A673 (cell line): ENCODE data around the gene METTL2A. TPM values are rescaled to one million over a fixed set of nuclear protein-coding genes. Genes with fewer than 3 reads are reported as not detected.
"Not testable (repeated sequence)": the region's sequence is repeated elsewhere in the genome, so short reads cannot be mapped to it uniquely, and the experiment has no call there.

ENCODE experiments used
- BruUV-seq: library from RNA; stranded (reverse); fragments of 400-500 nt; replicated peaks from 2 replicates; lab custom pipeline; 2021; lab: Mats Ljungman, UMichigan
- CTCF ChIA-PET: fragments of 300-600 bp; sonication (Branson Sonifier 250); formaldehyde crosslinking; loops from one replicate; lab custom pipeline; 2022; ENCODE audit warnings: antibody characterized with exemption; lab: Charles Lee
- POLR2A ChIA-PET: fragments of 300-600 bp; sonication (Branson Sonifier 250); formaldehyde crosslinking; loops from one replicate; lab custom pipeline; 2022; ENCODE audit warnings: antibody characterized with exemption; ENCODE audit not compliant: low non-redundant PET; lab: Charles Lee
- DNase-seq: peaks from one replicate; pipeline ENCODE4 v3.0.0-alpha.2; 2015; ENCODE audit warnings: low spot score
- H3K27ac ChIP-seq: fragments of 200-600 bp; sonication (generic); 2 replicates; pipeline ENCODE4 v1.5.1; 2016; ENCODE audit warnings: mixed run types, low read depth, mild to moderate bottlenecking, mixed read lengths, antibody characterized with exemption, low read length; ENCODE audit not compliant: poor library complexity, severe bottlenecking
- H3K27me3 ChIP-seq: fragments of 200-600 bp; sonication (generic); replicated peaks from 2 replicates; pipeline ENCODE4 v1.6.1; 2017; ENCODE audit warnings: mixed run types, low read depth, mild to moderate bottlenecking, mixed read lengths, antibody characterized with exemption, low read length; ENCODE audit not compliant: insufficient read depth, poor library complexity
- H3K36me3 ChIP-seq: fragments of 200-600 bp; sonication (generic); 2 replicates; pipeline ENCODE4 v1.6.1; 2016; ENCODE audit warnings: mixed run types, mild to moderate bottlenecking, mixed read lengths, antibody characterized with exemption, low read length; ENCODE audit not compliant: insufficient read depth, poor library complexity, severe bottlenecking
- H3K4me1 ChIP-seq: fragments of 200-600 bp; sonication (generic); 2 replicates; pipeline ENCODE4 v1.6.1; 2017; ENCODE audit warnings: mixed run types, mild to moderate bottlenecking, mixed read lengths, antibody characterized with exemption, low read length; ENCODE audit not compliant: insufficient read depth, poor library complexity, severe bottlenecking
- H3K4me3 ChIP-seq: fragments of 200-600 bp; sonication (generic); 2 replicates; pipeline ENCODE4 v1.5.1; 2016; ENCODE audit warnings: low read depth, mixed run types, mild to moderate bottlenecking, mixed read lengths, low read length; ENCODE audit not compliant: poor library complexity, severe bottlenecking
- H3K9me3 ChIP-seq: fragments of 200-600 bp; sonication (generic); 2 replicates; pipeline ENCODE4 v1.6.1; 2016; ENCODE audit warnings: mixed run types, low read depth, mild to moderate bottlenecking, mixed read lengths, antibody characterized with exemption, low read length; ENCODE audit not compliant: poor library complexity, severe bottlenecking
- intact Hi-C: fragments of 100-400 bp; cut with micrococcal nuclease; formaldehyde crosslinking; loops from one replicate; pipeline ENCODE4 v1.10.0; 2022; ENCODE audit not compliant: unreplicated experiment
- total RNA-seq: library from RNA; stranded (reverse); gene quantifications from 2 replicates; pipeline ENCODE4 v1.2.3, GENCODE V29; 2021

Gene METTL2A
- total RNA-seq, 1 experiment from 2014 or later, result 44.9 TPM

- H3K27me3 ChIP-seq, CTCF ChIA-PET, intact Hi-C loops, DNase-seq, BruUV-seq, H3K4me1 ChIP-seq, POLR2A ChIA-PET, H3K4me3 ChIP-seq, H3K9me3 ChIP-seq, H3K27ac ChIP-seq, H3K36me3 ChIP-seq: not testable (repeated sequence)
Observed at GRCh38 chr17:62482553-62482952, 58.9 kb downstream of the METTL2A start.

- H3K4me1 ChIP-seq, intact Hi-C loops, H3K4me3 ChIP-seq, H3K27ac ChIP-seq, H3K36me3 ChIP-seq, H3K27me3 ChIP-seq, POLR2A ChIA-PET, CTCF ChIA-PET, DNase-seq, BruUV-seq, H3K9me3 ChIP-seq: not testable (repeated sequence)
Observed at GRCh38 chr17:62490990-62491389, 67.3 kb downstream of the METTL2A start.

DNA sequence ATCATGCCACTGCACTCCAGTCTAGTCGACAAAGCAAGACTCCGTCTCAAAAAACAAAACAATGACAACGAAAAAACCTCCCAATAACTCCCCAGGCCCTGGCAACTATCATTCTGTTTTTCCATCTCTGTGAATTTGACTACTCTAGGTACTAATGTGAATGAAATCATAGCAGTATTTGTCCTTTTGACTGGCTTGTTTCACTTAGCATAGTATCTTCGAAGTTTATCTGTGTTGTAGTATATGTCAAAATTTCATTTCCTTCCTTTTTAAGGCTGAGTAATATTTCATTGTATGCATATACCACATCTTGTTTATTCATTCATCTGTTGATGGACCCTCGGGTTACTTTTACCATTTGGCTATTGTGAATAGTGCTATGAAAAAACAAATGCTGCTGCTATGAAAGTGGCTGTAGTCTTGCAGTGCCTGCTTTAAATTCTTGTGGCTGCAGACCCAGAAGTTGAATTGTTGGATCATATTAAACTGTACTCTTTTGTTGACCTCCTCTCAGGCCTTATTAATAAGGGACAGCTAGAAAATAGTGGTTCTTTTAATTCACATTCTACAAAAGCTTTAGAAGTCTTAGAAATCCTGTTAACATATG is 69.5 kb downstream of the METTL2A start:
- POLR2A ChIA-PET, BruUV-seq, H3K4me1 ChIP-seq, CTCF ChIA-PET, H3K4me3 ChIP-seq, H3K9me3 ChIP-seq, H3K36me3 ChIP-seq, H3K27ac ChIP-seq, H3K27me3 ChIP-seq, DNase-seq, intact Hi-C loops: not testable (repeated sequence)

DNA sequence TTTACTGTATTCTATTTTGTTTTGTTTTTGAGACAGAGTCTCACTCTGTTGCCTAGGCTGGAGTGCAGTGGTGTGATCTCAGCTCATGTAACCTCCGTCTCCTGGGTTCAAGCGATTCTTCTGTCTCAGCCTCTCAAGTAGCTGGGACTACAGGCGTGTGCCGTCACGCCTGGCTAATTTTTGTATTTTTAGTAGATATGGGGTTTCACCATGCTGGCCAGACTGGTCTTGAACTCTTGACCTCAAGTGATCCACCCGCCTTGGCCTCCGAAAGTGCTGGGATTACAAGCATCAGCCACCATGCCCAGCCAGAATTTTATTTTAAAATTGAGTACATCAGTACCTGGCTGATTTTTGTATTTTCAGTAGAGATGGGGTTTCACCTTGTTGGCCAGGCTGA is 70.4 kb downstream of the METTL2A start:
- DNase-seq, POLR2A ChIA-PET, CTCF ChIA-PET, BruUV-seq, H3K27me3 ChIP-seq, H3K36me3 ChIP-seq, H3K27ac ChIP-seq, intact Hi-C loops, H3K4me1 ChIP-seq, H3K4me3 ChIP-seq, H3K9me3 ChIP-seq: not testable (repeated sequence)

- H3K27ac ChIP-seq, CTCF ChIA-PET, H3K9me3 ChIP-seq, H3K4me1 ChIP-seq, BruUV-seq, DNase-seq, intact Hi-C loops, H3K4me3 ChIP-seq, POLR2A ChIA-PET, H3K36me3 ChIP-seq, H3K27me3 ChIP-seq: not testable (repeated sequence)
Observed at GRCh38 chr17:62496344-62496743, 72.6 kb downstream of the METTL2A start.

DNA sequence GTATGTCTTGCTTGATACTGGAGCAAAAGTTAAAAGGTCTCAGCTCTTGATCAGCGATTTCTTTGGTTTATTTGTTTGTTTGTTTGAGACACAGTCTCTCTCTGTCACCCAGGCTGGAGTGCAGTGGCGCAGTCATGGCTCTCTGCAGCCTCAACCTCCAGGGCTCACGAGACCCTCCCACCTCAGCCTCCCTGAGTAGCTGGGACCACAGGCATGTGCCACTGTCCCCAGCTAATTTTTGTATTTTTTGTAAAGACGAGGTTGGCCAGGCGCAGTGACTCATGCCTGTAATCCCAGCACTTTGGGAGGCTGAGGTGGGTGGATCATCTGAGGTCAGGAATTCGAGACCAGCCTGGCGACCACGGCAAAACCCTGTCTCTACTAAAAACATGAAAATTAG is 75.1 kb downstream of the METTL2A start:
- H3K4me3 ChIP-seq, H3K9me3 ChIP-seq, H3K36me3 ChIP-seq, BruUV-seq, H3K4me1 ChIP-seq, H3K27ac ChIP-seq, POLR2A ChIA-PET, intact Hi-C loops, H3K27me3 ChIP-seq, DNase-seq, CTCF ChIA-PET: not testable (repeated sequence)

Other genes with a start within 250 kb of the METTL2A start
- gene EFCAB3, start 43.3 kb upstream of the METTL2A start, total RNA-seq, result not detected in 2 replicates
- gene TLK2, start 54.9 kb downstream of the METTL2A start, total RNA-seq, result 50.9 and 54.7 TPM in 2 replicates
- 34.3 and 57.1 TPM in 2 replicates for gene MRC2, start 203.8 kb downstream of the METTL2A start, total RNA-seq